Activated naive CD4-positive, alpha-beta T cell treated with anti-CD3 and anti-CD28 coated beads for 36 hours (primary cell): ENCODE results near the gene ESPN. TPM values are rescaled to one million over a fixed set of nuclear protein-coding genes. Genes with fewer than 3 reads are reported as not detected.

Experiments
- CTCF ChIA-PET: fragments of 350-600 bp; sonication (Branson Sonifier 250); formaldehyde crosslinking; loops from one replicate; lab custom pipeline; 2021; ENCODE audit warnings: antibody characterized with exemption; lab: Charles Lee
- DNase-seq: peaks from one replicate; pipeline ENCODE4 v3.0.0-alpha.2; 2020
- H3K27ac Mint-ChIP-seq: one replicate; pipeline ENCODE4 v1.8.0; 2021; ENCODE audit warnings: mild to moderate bottlenecking, mixed read lengths
- H3K27me3 Mint-ChIP-seq: one replicate; pipeline ENCODE4 v1.8.0; 2021; ENCODE audit warnings: low read depth, mixed read lengths
- H3K36me3 Mint-ChIP-seq: one replicate; pipeline ENCODE4 v1.8.0; 2021; ENCODE audit warnings: low read depth, mixed read lengths
- H3K4me1 Mint-ChIP-seq: one replicate; pipeline ENCODE4 v1.8.0; 2021; ENCODE audit warnings: low read depth, mixed read lengths
- H3K4me3 Mint-ChIP-seq: one replicate; pipeline ENCODE4 v1.8.0; 2021; ENCODE audit warnings: mild to moderate bottlenecking, moderate library complexity, mixed read lengths
- H3K9me3 Mint-ChIP-seq: one replicate; pipeline ENCODE4 v1.8.0; 2021; ENCODE audit warnings: mixed read lengths
- intact Hi-C: fragments of 100-400 bp; cut with micrococcal nuclease; formaldehyde crosslinking; loops from one replicate; pipeline ENCODE4 v1.15.1; 2023
- total RNA-seq, 2 experiments: library from RNA; stranded (reverse); gene quantifications; one replicate each; pipeline ENCODE4 v1.2.3, GENCODE V29; 2021

ESPN gene
- total RNA-seq, 2 experiments from 2014 or later: 0.50 to 0.79 TPM

DNA sequence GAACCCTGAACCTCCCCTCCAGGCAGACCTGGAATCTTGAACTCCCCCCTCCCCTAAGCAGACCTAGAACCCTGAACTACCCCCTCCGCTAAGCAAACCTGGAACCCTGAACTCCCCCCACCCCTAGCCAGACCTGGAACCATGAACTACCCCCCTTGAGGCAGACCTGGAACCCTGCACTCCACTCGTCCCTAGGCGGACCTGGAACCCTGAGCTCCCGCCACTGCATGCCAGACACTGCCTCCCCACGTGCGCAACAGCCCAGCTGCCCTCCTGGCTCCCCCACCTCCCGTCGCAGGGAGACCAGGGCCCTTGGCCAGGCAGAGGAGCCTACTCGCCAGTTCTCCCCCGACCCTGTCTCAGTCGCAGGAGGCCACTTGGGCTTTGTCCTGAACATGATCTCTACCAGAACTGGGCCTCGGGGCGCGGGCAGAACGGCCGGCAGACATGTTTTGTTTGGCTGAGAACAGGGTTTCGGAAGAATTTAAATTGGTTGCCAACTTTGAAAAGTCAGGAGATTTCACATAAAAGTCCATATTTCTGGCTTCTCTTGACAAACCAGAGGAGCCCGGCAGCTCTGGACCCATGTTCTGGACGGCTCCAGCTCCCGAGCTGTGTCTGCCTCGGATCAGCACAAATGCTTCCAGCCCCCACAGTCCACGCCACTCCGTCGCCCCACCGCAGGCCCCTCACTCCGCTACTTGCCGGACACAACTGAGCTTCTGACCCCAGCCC is 76.1 kb downstream of the ESPN start:
- intact Hi-C loops: no loop called here
- no peaks in the 10 kb centered on the region for H3K9me3 Mint-ChIP-seq
- CTCF ChIA-PET: interaction anchor here (0.6 kb wide), 1 partner anchor 23 kb away, joined by 3 read pairs; no protein-coding TSS in a partner anchor
- H3K27me3 Mint-ChIP-seq: no peaks in the 10 kb centered on the region
- no peak overlapping the region for H3K27ac Mint-ChIP-seq
- peaks cover 17% of the 10 kb centered on the region for H3K4me1 Mint-ChIP-seq
- H3K4me3 Mint-ChIP-seq: no peak overlapping the region
- DNase-seq: no peak
- no peaks in the 10 kb centered on the region for H3K36me3 Mint-ChIP-seq

GRCh38 chr1:6501279-6501813 is 76.8 kb downstream of the ESPN start:
- intact Hi-C loops: no loop called here
- no peak overlapping the region for H3K4me3 Mint-ChIP-seq
- H3K4me1 Mint-ChIP-seq: peaks cover 12% of the 10 kb centered on the region
- no peak overlapping the region for H3K27ac Mint-ChIP-seq
- CTCF ChIA-PET: no interaction called here
- H3K9me3 Mint-ChIP-seq: no peaks in the 10 kb centered on the region
- no peaks in the 10 kb centered on the region for H3K27me3 Mint-ChIP-seq
- DNase-seq: no peak
- no peaks in the 10 kb centered on the region for H3K36me3 Mint-ChIP-seq

- Mint-ChIP-seq H3K4me1 (peaks cover 8% of the 10 kb centered on the region), H3K36me3 (no peaks in the 10 kb centered on the region), H3K9me3 (no peaks in the 10 kb centered on the region), H3K27me3 (no peaks in the 10 kb centered on the region), H3K4me3 (no peak overlapping the region), H3K27ac (no peak overlapping the region)
- DNase-seq: no peak
- CTCF ChIA-PET: interaction anchor here (1.2 to 1.9 kb wide), 2 partner anchors 11 to 21 kb away, joined by 3 to 8 read pairs; partner anchors contain the start of gene PLEKHG5
- intact Hi-C loops: no loop called here
These were observed 77.7 kb downstream of the ESPN start for GRCh38 chr1:6502000-6502891.

- CTCF ChIA-PET: interaction anchor here (0.9 kb wide), 1 partner anchor 18 kb away, joined by 3 read pairs; no protein-coding TSS in a partner anchor
These were observed 79.5 kb downstream of the ESPN start for GRCh38 chr1:6503884-6504602.

GRCh38 chr1:6504887-6505286 is 80.3 kb downstream of the ESPN start:
- intact Hi-C loops: no loop called here
- H3K4me3 Mint-ChIP-seq: no peak overlapping the region
- H3K4me1 Mint-ChIP-seq: no peaks in the 10 kb centered on the region
- no peaks in the 10 kb centered on the region for H3K27me3 Mint-ChIP-seq
- no peaks in the 10 kb centered on the region for H3K36me3 Mint-ChIP-seq
- DNase-seq: no peak
- no peak overlapping the region for H3K27ac Mint-ChIP-seq
- no peaks in the 10 kb centered on the region for H3K9me3 Mint-ChIP-seq
- CTCF ChIA-PET: interaction anchor here (0.7 kb wide), 1 partner anchor 48 kb away, joined by 5 read pairs; no protein-coding TSS in a partner anchor

More at GRCh38 chr1:6503884-6504602, 79.5 kb downstream of the ESPN start:
- Mint-ChIP-seq H3K27ac (no peak overlapping the region), H3K4me1 (no peaks in the 10 kb centered on the region), H3K36me3 (no peaks in the 10 kb centered on the region), H3K9me3 (no peaks in the 10 kb centered on the region), H3K4me3 (no peak overlapping the region), H3K27me3 (no peaks in the 10 kb centered on the region)
- intact Hi-C loops: no loop called here
- no peak for DNase-seq

DNA sequence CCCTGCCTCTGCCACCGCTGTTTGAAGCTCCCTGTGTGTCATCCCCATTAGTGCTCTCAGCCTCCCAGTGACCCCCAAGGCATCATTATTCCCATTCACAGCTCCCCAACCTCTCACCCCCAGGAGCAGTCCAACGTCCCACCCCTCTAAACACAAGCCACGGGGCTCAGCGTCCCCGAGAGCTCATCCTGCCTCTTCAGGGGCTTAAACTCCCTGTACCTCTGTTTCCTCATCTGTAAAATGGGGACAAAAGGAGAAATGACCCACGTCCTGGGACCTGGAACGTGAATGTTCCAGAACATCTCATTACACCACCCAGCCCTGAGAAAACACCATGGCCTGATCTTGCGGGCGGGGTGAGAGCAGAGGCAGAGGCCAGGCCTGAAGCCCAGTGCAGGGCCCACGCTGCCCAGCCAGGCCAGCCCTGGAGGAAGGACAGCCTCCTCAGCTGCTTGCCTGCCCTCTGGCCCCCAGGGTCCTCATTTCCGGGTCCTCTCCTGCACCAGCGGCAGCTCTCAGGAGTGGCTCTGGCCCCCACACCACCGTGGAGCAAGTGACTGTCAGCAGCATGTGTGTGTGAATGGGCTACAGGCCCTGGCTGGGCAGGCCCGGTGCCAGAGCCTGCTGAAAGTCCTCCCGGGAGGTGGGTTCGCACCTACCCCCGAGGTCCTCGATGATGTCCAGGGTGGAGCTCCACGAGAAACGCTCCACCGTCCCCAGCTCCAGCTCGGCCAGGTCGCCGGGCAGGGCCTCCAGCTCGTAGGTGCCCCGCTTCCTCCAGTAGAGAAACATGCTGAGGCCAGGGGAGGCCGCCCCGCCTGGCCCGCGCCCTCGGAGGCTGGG is 81.0 kb downstream of the ESPN start:
- CTCF ChIA-PET: interaction anchor here (0.7 to 1.3 kb wide), 2 partner anchors 15 to 48 kb away, joined by 3 to 5 read pairs; no protein-coding TSS in a partner anchor
- no peaks in the 10 kb centered on the region for H3K36me3 Mint-ChIP-seq
- DNase-seq: no peak
- H3K4me1 Mint-ChIP-seq: no peaks in the 10 kb centered on the region
- H3K9me3 Mint-ChIP-seq: no peaks in the 10 kb centered on the region
- no peaks in the 10 kb centered on the region for H3K27me3 Mint-ChIP-seq
- intact Hi-C loops: no loop called here
- no peak overlapping the region for H3K27ac Mint-ChIP-seq
- H3K4me3 Mint-ChIP-seq: no peak overlapping the region

DNA sequence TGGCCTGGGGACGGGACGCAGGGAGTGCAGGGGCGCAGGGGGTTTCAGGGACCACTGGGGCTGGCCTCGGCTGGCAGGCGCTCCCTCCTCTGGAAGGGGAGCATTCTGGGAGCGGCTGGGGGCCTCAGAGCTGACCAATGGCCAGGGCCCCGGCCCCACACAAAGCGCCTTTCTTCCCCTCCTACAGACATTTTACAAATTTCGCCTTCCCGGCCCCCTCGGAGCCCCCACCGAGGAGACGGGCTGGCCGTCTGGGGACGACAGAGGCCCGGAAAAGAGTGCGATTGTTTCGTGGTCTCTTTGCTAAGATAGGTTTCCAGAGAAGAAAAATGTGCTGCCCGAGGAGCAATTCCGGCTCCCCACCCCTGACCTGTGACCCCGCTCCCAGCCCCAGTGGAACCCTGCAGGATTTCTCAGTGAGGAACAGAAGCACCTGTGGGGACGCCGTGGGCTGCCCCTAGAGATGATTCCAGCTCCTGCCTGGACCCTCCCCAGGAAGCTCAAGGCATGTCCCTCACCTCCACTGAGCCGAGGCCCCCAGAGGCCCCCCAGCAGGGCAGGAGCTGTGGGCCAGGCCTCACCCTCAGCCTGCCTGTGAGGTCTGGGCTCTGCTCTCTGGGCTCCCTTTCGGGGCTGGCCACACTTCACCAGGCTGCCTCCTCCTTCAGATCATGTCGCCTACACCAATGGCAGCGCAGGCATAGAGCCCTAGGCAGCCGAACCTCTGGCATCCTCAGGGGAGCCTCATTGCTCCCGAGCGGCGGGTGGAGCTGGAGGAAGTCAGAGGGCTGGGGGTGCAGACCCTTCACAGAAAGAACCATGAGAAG is 81.8 kb downstream of the ESPN start:
- Mint-ChIP-seq H3K36me3 (no peaks in the 10 kb centered on the region), H3K4me3 (no peak overlapping the region), H3K9me3 (no peaks in the 10 kb centered on the region), H3K4me1 (no peaks in the 10 kb centered on the region), H3K27ac (no peak overlapping the region), H3K27me3 (no peaks in the 10 kb centered on the region)
- DNase-seq: no peak
- intact Hi-C loops: no loop called here
- CTCF ChIA-PET: interaction anchor here (1.3 to 1.4 kb wide), 3 partner anchors 16 to 20 kb away, joined by 3 to 5 read pairs (median 3); no protein-coding TSS in a partner anchor

DNA sequence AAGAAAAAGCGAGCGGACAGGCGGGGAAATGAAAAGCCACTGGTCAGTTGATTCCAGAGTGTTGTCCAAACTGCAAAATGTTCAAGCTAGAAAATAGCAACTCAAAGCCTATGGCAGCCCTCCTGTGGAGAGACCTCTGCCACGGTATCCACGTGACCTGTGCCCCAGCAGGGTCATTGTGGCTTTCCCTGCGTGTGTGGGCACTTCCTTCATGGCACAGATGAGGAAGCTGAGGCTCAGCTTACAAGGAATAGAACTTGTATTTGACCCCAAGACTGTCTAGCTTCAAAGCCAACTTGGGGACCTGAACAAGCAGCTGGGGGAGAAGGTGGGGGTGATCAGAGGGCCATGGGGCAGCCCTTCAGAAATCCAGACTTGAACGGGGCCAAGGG is 82.5 kb downstream of the ESPN start:
- Mint-ChIP-seq H3K36me3 (no peaks in the 10 kb centered on the region), H3K9me3 (no peaks in the 10 kb centered on the region), H3K4me1 (no peaks in the 10 kb centered on the region), H3K27ac (no peak overlapping the region), H3K4me3 (no peak overlapping the region), H3K27me3 (no peaks in the 10 kb centered on the region)
- intact Hi-C loops: no loop called here
- no peak for DNase-seq
- CTCF ChIA-PET: interaction anchor here (1.4 kb wide), 2 partner anchors 17 to 21 kb away, joined by 3 to 5 read pairs; no protein-coding TSS in a partner anchor

DNA sequence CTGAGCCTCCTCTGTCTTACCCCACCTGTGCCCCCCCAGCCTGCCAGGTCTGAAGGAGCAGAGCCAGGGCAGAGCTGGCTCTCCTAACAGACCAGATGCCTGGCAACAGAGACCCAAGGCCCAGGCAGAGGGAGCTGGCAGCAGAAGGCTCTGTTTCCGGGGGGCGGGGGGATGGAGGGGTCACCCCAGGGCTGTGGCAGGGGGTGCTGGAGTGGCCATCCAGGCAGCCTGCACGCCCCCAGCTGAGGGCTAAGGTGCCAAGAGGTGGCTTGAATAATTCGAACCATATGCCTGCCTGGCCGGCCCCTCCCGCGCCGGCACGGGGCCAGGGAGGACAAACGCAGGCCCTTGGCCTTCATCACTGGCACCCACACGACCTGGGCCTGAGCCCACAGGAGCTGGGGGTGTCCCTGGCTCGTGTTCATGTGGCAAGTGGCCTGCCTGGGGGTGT is 82.9 kb downstream of the ESPN start:
- H3K36me3 Mint-ChIP-seq: no peaks in the 10 kb centered on the region
- no peak overlapping the region for H3K4me3 Mint-ChIP-seq
- no peaks in the 10 kb centered on the region for H3K27me3 Mint-ChIP-seq
- H3K4me1 Mint-ChIP-seq: no peaks in the 10 kb centered on the region
- H3K9me3 Mint-ChIP-seq: no peaks in the 10 kb centered on the region
- no peak overlapping the region for H3K27ac Mint-ChIP-seq
- intact Hi-C loops: no loop called here
- DNase-seq: no peak
- CTCF ChIA-PET: interaction anchor here (1.4 kb wide), 2 partner anchors 18 to 21 kb away, joined by 3 to 5 read pairs; no protein-coding TSS in a partner anchor

GRCh38 chr1:6508154-6508815 is 83.7 kb downstream of the ESPN start:
- CTCF ChIA-PET: interaction anchor here (0.6 to 1.4 kb wide), 2 partner anchors 19 to 302 kb away, joined by 4 to 5 read pairs; no protein-coding TSS in a partner anchor
- no peaks in the 10 kb centered on the region for H3K9me3 Mint-ChIP-seq
- no peaks in the 10 kb centered on the region for H3K4me1 Mint-ChIP-seq
- intact Hi-C loops: no loop called here
- no peaks in the 10 kb centered on the region for H3K36me3 Mint-ChIP-seq
- no peak for DNase-seq
- no peaks in the 10 kb centered on the region for H3K27me3 Mint-ChIP-seq
- H3K4me3 Mint-ChIP-seq: no peak overlapping the region
- no peak overlapping the region for H3K27ac Mint-ChIP-seq
